Activated naive CD8-positive, alpha-beta T cell treated with anti-CD3 and anti-CD28 coated beads, Interleukin-2, amount 10 ng/mL, durations not matched to agents 7 days and 5 days (primary cell): ENCODE data around the gene CTNNA3. TPM values are rescaled to one million over a fixed set of nuclear protein-coding genes. Genes with fewer than 3 reads are reported as not detected.

Experiments
- ATAC-seq: fragments of 150-1000 bp; cut with Tn5 transposase; one replicate; pipeline ENCODE4 v1.10.0; 2021; ENCODE audit warnings: low read depth, moderate library complexity
- POLR2A ChIA-PET: fragments of 350-600 bp; sonication (Branson Sonifier 250); formaldehyde crosslinking; loops from one replicate; lab custom pipeline; 2021; ENCODE audit warnings: antibody characterized with exemption; lab: Charles Lee
- DNase-seq: peaks from one replicate; pipeline ENCODE4 v3.0.0; 2021
- H3K27ac Mint-ChIP-seq: one replicate; pipeline ENCODE4 v1.8.0; 2022; ENCODE audit warnings: mild to moderate bottlenecking, mixed read lengths
- H3K27me3 Mint-ChIP-seq: one replicate; pipeline ENCODE4 v1.8.0; 2022; ENCODE audit warnings: mild to moderate bottlenecking, moderate library complexity, mixed read lengths
- H3K36me3 Mint-ChIP-seq: one replicate; pipeline ENCODE4 v1.8.0; 2021; ENCODE audit warnings: mild to moderate bottlenecking, mixed read lengths
- H3K4me1 Mint-ChIP-seq: one replicate; pipeline ENCODE4 v1.8.0; 2021; ENCODE audit warnings: mixed read lengths
- H3K4me3 Mint-ChIP-seq: one replicate; pipeline ENCODE4 v1.8.0; 2022; ENCODE audit warnings: mild to moderate bottlenecking, moderate library complexity, mixed read lengths
- H3K9me3 Mint-ChIP-seq: one replicate; pipeline ENCODE4 v1.8.0; 2021; ENCODE audit warnings: mixed read lengths
- total RNA-seq, 2 experiments: library from RNA; stranded (reverse); gene quantifications; one replicate each; pipeline ENCODE4 v1.2.3, GENCODE V29; 2021

Gene CTNNA3
- total RNA-seq, 2 experiments from 2014 or later: 2.4 to 3.6 TPM

GRCh38 chr10:67506757-67507091 is 189.3 kb downstream of the CTNNA3 start:
- Mint-ChIP-seq H3K4me3 (no peak overlapping the region), H3K4me1 (no peaks in the 10 kb centered on the region), H3K36me3 (no peaks in the 10 kb centered on the region), H3K27me3 (no peaks in the 10 kb centered on the region), H3K9me3 (no peaks in the 10 kb centered on the region), H3K27ac (no peak overlapping the region)
- POLR2A ChIA-PET: no interaction called here
- ATAC-seq (no peak), DNase-seq (no peak)

- no peaks in the 10 kb centered on the region for H3K4me1 Mint-ChIP-seq
- no peak overlapping the region for H3K4me3 Mint-ChIP-seq
- no peak overlapping the region for H3K27ac Mint-ChIP-seq
- peaks cover 2% of the 10 kb centered on the region for H3K9me3 Mint-ChIP-seq
- H3K36me3 Mint-ChIP-seq: no peaks in the 10 kb centered on the region
- POLR2A ChIA-PET: no interaction called here
- ATAC-seq: no peak
- DNase-seq: no peak
- no peaks in the 10 kb centered on the region for H3K27me3 Mint-ChIP-seq
Measured at GRCh38 chr10:67506083-67506756, 189.8 kb downstream of the CTNNA3 start.

GRCh38 chr10:67492317-67493019 is 203.5 kb downstream of the CTNNA3 start:
- H3K27ac Mint-ChIP-seq: no peak overlapping the region
- H3K4me1 Mint-ChIP-seq: no peaks in the 10 kb centered on the region
- H3K9me3 Mint-ChIP-seq: no peaks in the 10 kb centered on the region
- DNase-seq (no peak), ATAC-seq (no peak)
- POLR2A ChIA-PET: no interaction called here
- no peak overlapping the region for H3K4me3 Mint-ChIP-seq
- H3K36me3 Mint-ChIP-seq: no peaks in the 10 kb centered on the region
- H3K27me3 Mint-ChIP-seq: no peaks in the 10 kb centered on the region

- H3K27ac Mint-ChIP-seq: no peak overlapping the region
Measured at GRCh38 chr10:67487906-67488619, 207.9 kb downstream of the CTNNA3 start.

GRCh38 chr10:67487199-67487598 is 208.8 kb downstream of the CTNNA3 start:
- Mint-ChIP-seq H3K27ac (no peak overlapping the region), H3K4me3 (no peak overlapping the region), H3K9me3 (peaks cover 2% of the 10 kb centered on the region), H3K4me1 (no peaks in the 10 kb centered on the region), H3K36me3 (no peaks in the 10 kb centered on the region), H3K27me3 (no peaks in the 10 kb centered on the region)
- POLR2A ChIA-PET: no interaction called here
- DNase-seq (no peak), ATAC-seq (no peak)

More at GRCh38 chr10:67487906-67488619, 207.9 kb downstream of the CTNNA3 start:
- peaks cover 2% of the 10 kb centered on the region for H3K9me3 Mint-ChIP-seq
- no peak overlapping the region for H3K4me3 Mint-ChIP-seq
- no peak for DNase-seq
- no peaks in the 10 kb centered on the region for H3K27me3 Mint-ChIP-seq
- no peaks in the 10 kb centered on the region for H3K4me1 Mint-ChIP-seq
- no peaks in the 10 kb centered on the region for H3K36me3 Mint-ChIP-seq
- POLR2A ChIA-PET: no interaction called here
- ATAC-seq: no peak

GRCh38 chr10:67477868-67478267 is 218.1 kb downstream of the CTNNA3 start:
- no peaks in the 10 kb centered on the region for H3K36me3 Mint-ChIP-seq
- no peak overlapping the region for H3K4me3 Mint-ChIP-seq

GRCh38 chr10:67476201-67476600 is 219.8 kb downstream of the CTNNA3 start:
- Mint-ChIP-seq H3K4me3 (no peak overlapping the region), H3K9me3 (peaks cover 11% of the 10 kb centered on the region), H3K27ac (no peak overlapping the region), H3K36me3 (no peaks in the 10 kb centered on the region), H3K4me1 (no peaks in the 10 kb centered on the region), H3K27me3 (peaks cover 2% of the 10 kb centered on the region)
- POLR2A ChIA-PET: no interaction called here
- ATAC-seq (no peak), DNase-seq (no peak)

More at GRCh38 chr10:67477868-67478267, 218.1 kb downstream of the CTNNA3 start:
- POLR2A ChIA-PET: no interaction called here
- ATAC-seq (no peak), DNase-seq (no peak)
- H3K4me1 Mint-ChIP-seq: no peaks in the 10 kb centered on the region
- peaks cover 1% of the 10 kb centered on the region for H3K27me3 Mint-ChIP-seq
- H3K27ac Mint-ChIP-seq: no peak overlapping the region
- peaks cover 11% of the 10 kb centered on the region for H3K9me3 Mint-ChIP-seq

GRCh38 chr10:67473850-67474633 is 222.0 kb downstream of the CTNNA3 start:
- DNase-seq (no peak), ATAC-seq (no peak)
- Mint-ChIP-seq H3K9me3 (peaks cover 14% of the 10 kb centered on the region), H3K4me3 (no peak overlapping the region), H3K27me3 (peaks cover 5% of the 10 kb centered on the region), H3K27ac (no peak overlapping the region), H3K4me1 (no peaks in the 10 kb centered on the region), H3K36me3 (no peaks in the 10 kb centered on the region)
- POLR2A ChIA-PET: no interaction called here

- H3K9me3 Mint-ChIP-seq: peaks cover 3% of the 10 kb centered on the region
- no peaks in the 10 kb centered on the region for H3K36me3 Mint-ChIP-seq
- H3K27ac Mint-ChIP-seq: no peak overlapping the region
- H3K4me3 Mint-ChIP-seq: no peak overlapping the region
- peaks cover 8% of the 10 kb centered on the region for H3K27me3 Mint-ChIP-seq
- POLR2A ChIA-PET: no interaction called here
- ATAC-seq (no peak), DNase-seq (no peak)
- no peaks in the 10 kb centered on the region for H3K4me1 Mint-ChIP-seq
Measured at GRCh38 chr10:67471022-67471421, 225.0 kb downstream of the CTNNA3 start.

GRCh38 chr10:67464278-67464677 is 231.7 kb downstream of the CTNNA3 start:
- ATAC-seq (no peak), DNase-seq (no peak)
- H3K27ac Mint-ChIP-seq: no peak overlapping the region
- POLR2A ChIA-PET: no interaction called here
- no peaks in the 10 kb centered on the region for H3K9me3 Mint-ChIP-seq
- H3K36me3 Mint-ChIP-seq: no peaks in the 10 kb centered on the region
- peaks cover 6% of the 10 kb centered on the region for H3K27me3 Mint-ChIP-seq
- H3K4me1 Mint-ChIP-seq: no peaks in the 10 kb centered on the region
- no peak overlapping the region for H3K4me3 Mint-ChIP-seq

- Mint-ChIP-seq H3K9me3 (no peaks in the 10 kb centered on the region), H3K4me3 (no peak overlapping the region)
- ATAC-seq: no peak
Measured at GRCh38 chr10:67452892-67453291, 243.1 kb downstream of the CTNNA3 start.

GRCh38 chr10:67438605-67439304 is 257.2 kb downstream of the CTNNA3 start:
- no peak for DNase-seq
- H3K9me3 Mint-ChIP-seq: peaks cover 12% of the 10 kb centered on the region
- H3K27ac Mint-ChIP-seq: no peak overlapping the region
- no peaks in the 10 kb centered on the region for H3K27me3 Mint-ChIP-seq
- POLR2A ChIA-PET: no interaction called here
- no peaks in the 10 kb centered on the region for H3K4me1 Mint-ChIP-seq
- no peaks in the 10 kb centered on the region for H3K36me3 Mint-ChIP-seq
- no peak overlapping the region for H3K4me3 Mint-ChIP-seq
- ATAC-seq: no peak

More at GRCh38 chr10:67452892-67453291, 243.1 kb downstream of the CTNNA3 start:
- POLR2A ChIA-PET: no interaction called here
- no peaks in the 10 kb centered on the region for H3K27me3 Mint-ChIP-seq
- no peak overlapping the region for H3K27ac Mint-ChIP-seq
- H3K36me3 Mint-ChIP-seq: no peaks in the 10 kb centered on the region
- no peaks in the 10 kb centered on the region for H3K4me1 Mint-ChIP-seq
- no peak for DNase-seq

GRCh38 chr10:67433276-67433675 is 262.7 kb downstream of the CTNNA3 start:
- Mint-ChIP-seq H3K36me3 (no peaks in the 10 kb centered on the region), H3K27ac (no peak overlapping the region), H3K4me3 (no peak overlapping the region), H3K27me3 (no peaks in the 10 kb centered on the region), H3K9me3 (peaks cover 6% of the 10 kb centered on the region), H3K4me1 (no peaks in the 10 kb centered on the region)
- DNase-seq: no peak
- POLR2A ChIA-PET: no interaction called here
- no peak for ATAC-seq
